Measurements from ENCODE around the gene MUC6. TPM values are rescaled to one million over a fixed set of nuclear protein-coding genes. Genes with fewer than 3 reads are reported as not detected.

MUC6 gene
- total and polyA plus RNA-seq, 2 of the 8 experiments (the other 6 are each of a cell fraction or from before 2014, with no cell fraction given) = not detected

DNA sequence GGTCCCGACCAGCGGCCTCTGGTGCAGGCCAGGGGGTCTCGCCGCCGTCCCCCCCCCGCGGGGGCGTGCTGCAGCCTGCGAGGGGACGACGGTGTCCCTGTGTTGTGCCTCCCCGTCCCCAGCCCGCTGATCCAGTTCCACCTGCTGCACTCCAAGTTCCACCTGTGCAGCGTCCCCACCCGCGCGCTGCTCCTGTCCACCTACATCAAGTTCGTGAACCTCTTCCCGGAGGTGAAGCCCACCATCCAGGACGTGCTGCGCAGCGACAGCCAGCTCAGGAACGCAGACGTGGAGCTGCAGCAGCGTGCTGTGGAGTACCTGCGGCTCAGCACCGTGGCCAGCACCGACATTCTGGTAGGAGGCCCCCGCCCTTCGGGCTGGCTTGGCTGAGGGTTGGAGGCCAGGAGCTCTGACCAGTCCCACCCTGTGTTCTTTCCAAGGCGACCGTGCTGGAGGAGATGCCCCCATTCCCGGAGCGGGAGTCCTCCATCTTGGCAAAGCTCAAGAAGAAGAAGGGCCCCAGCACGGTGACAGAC, 42.8 kb downstream of the MUC6 start:
- Histone ChIP-seq H3K9ac (replicated peaks in 1 of 4; ENCODE audit: extremely low read depth in 1 of 4, low read depth in 3 of 4, low read length in 3 of 4) (no peak overlapping the region), H2BK120ac (replicated peaks; ENCODE audit: low read depth, low read length) (no peak overlapping the region), H3K56ac (replicated peaks; ENCODE audit: insufficient read length, low read depth, low read length) (no peak overlapping the region), H3K4ac (replicated peaks; ENCODE audit: insufficient read length, low read depth, low read length) (no peak overlapping the region), H4K91ac (replicated peaks; ENCODE audit: insufficient read length, low read length) (no peak overlapping the region), H3K27me3 (replicated peaks in 1 of 4; ENCODE audit: control insufficient read depth in 3 of 4, extremely low read depth in 1 of 4, insufficient read depth in 3 of 4, low read length in 3 of 4) (no peaks in the 10 kb centered on the region), H3K4me1 (replicated peaks in 1 of 4; ENCODE audit: control insufficient read depth in 3 of 4, insufficient read depth in 4 of 4, low read length in 3 of 4) (no peaks in the 10 kb centered on the region), H2BK12ac (ENCODE audit: low read depth, low read length) (no peak overlapping the region), H3K23me2 (ENCODE audit: low read depth, low read length) (no peaks in the 10 kb centered on the region), H3K4me2 (ENCODE audit: insufficient read depth in 1 of 2, low read depth in 2 of 2, low read length in 2 of 2) (no peak overlapping the region), H4K5ac (ENCODE audit: insufficient read length, low read depth, low read length) (no peak overlapping the region), H2BK20ac (ENCODE audit: low read length) (no peak overlapping the region), H2BK15ac (ENCODE audit: low read length) (no peak overlapping the region), H2AK5ac (ENCODE audit: low read depth, low read length) (no peak overlapping the region), H3K4me3 (ENCODE audit: extremely low read depth in 1 of 4, insufficient read depth in 2 of 4, low read depth in 3 of 4, low read length in 4 of 4) (no peak overlapping the region), H2AFZ (ENCODE audit: low read length) (no peak overlapping the region), H3K23ac (ENCODE audit: insufficient read length) (no peak overlapping the region), H3K27ac (ENCODE audit: low read depth, low read length) (no peak overlapping the region), H3K79me1 (ENCODE audit: low read depth, low read length) (0 out of 2 replicates have a peak, but pooled peaks cover 2% of the 10 kb centered on the region), H3K18ac (ENCODE audit: extremely low read depth, low read length) (no peak overlapping the region), H3K9me3 (ENCODE audit: insufficient read depth in 2 of 2, low read depth in 1 of 2, low read length in 1 of 2) (no peaks in the 10 kb centered on the region), H3K79me2 (ENCODE audit: control insufficient read depth in 1 of 2, insufficient read depth in 2 of 2, low read length in 2 of 2) (no peaks in the 10 kb centered on the region; a peak in 2 of 4 replicates), H2BK5ac (ENCODE audit: low read depth, low read length) (no peak overlapping the region), H3K14ac (ENCODE audit: insufficient read length) (no peak overlapping the region), H3K36me3 (ENCODE audit: control insufficient read depth in 2 of 4, insufficient read depth in 4 of 4, low read length in 3 of 4) (peaks cover 12 to 29% (median 26%) of the 10 kb centered on the region in 4 experiments; a peak in 7 of 8 replicates), H4K20me1 (replicated peaks in 1 of 2; ENCODE audit: control insufficient read depth in 1 of 2, insufficient read depth in 2 of 2, low read length in 2 of 2) (peaks cover 0 to 18% of the 10 kb centered on the region in 2 experiments), H4K8ac (ENCODE audit: extremely low read depth, insufficient read depth, low read length) (no peak overlapping the region)
- POLR2A ChIA-PET (ENCODE audit: partially characterized antibody) = no interaction called here
- FAIRE-seq (no peak), DNase-seq (ENCODE audit: low read depth in 1 of 2, low spot score in 2 of 2) (no peak)
- 94% methylated on average over 29 of the region's 35 CpGs; no CpG with 5 or more reads in 1 of the 2 experiments for WGBS, 2 experiments (ENCODE audit: extremely low coverage in 1 of 2, insufficient coverage in 1 of 2, insufficient read length in 1 of 2, insufficient replicate concordance in 2 of 2, low coverage in 1 of 2, low lambda C conversion rate in 2 of 2, missing lambda C conversion rate in 1 of 2)
- CTCF ChIA-PET (ENCODE audit: partially characterized antibody) = interaction anchor here (0.8 to 1.2 kb wide), 3 partner anchors 9 to 96 kb away, joined by 3 read pairs; no protein-coding TSS in a partner anchor
- TF ChIP-seq RNF2 (IDR thresholded peaks at IDR 0.05; ENCODE audit: borderline replicate concordance, low read depth, low read length, missing control alignments, poor library complexity, severe bottlenecking) = no peak
- TF ChIP-seq CREB1 (IDR thresholded peaks at IDR 0.05) = no peak
- TF ChIP-seq CHD2 (IDR thresholded peaks at IDR 0.05; ENCODE audit: low read length) = no peak
- TF ChIP-seq TAF7 (optimal IDR thresholded peaks at IDR 0.05; ENCODE audit: borderline replicate concordance, low read depth, low read length) = no peak
- no peak for TF ChIP-seq SUZ12 (IDR thresholded peaks at IDR 0.05; ENCODE audit: low read length)
- TF ChIP-seq ZNF274 (IDR thresholded peaks at IDR 0.05; ENCODE audit: borderline replicate concordance, extremely low read depth, low read length) = no peak
- no peak for TF ChIP-seq KDM1A (IDR thresholded peaks at IDR 0.05; ENCODE audit: borderline replicate concordance, low read length)
- no peak for TF ChIP-seq CEBPB (IDR thresholded peaks at IDR 0.05; ENCODE audit: low read depth, low read length)
- TF ChIP-seq SP2 (IDR thresholded peaks at IDR 0.05; ENCODE audit: low read length) = no peak
- no peak for TF ChIP-seq POU5F1 (IDR thresholded peaks at IDR 0.05; ENCODE audit: low read depth, low read length)
- TF ChIP-seq RFX5 (IDR thresholded peaks at IDR 0.05; ENCODE audit: borderline replicate concordance, low read depth, low read length) = no peak
- no peak for TF ChIP-seq NANOG (IDR thresholded peaks at IDR 0.05; ENCODE audit: insufficient read depth, low read depth, low read length, poor library complexity, severe bottlenecking)
- TF ChIP-seq SIRT6 (IDR thresholded peaks at IDR 0.05; ENCODE audit: low read length) = no peak
- TF ChIP-seq SIN3A (conservative IDR thresholded peaks at IDR 0.05 in 1 of 2, IDR thresholded peaks at IDR 0.05 in 1 of 2; ENCODE audit: low read depth in 1 of 2, low read length in 2 of 2) = no peak

Measured in H1 (cell line).